K562 (cell line): ENCODE results near the gene YBEY. TPM values are rescaled to one million over a fixed set of nuclear protein-coding genes. Genes with fewer than 3 reads are reported as not detected.
A peak's percentile ranks its signal among the peaks of the same experiment; 100 is the strongest.

ENCODE experiments used
- ATAC-seq: fragments of 200-7000 bp; cut with Tn5 transposase; 3 replicates; pipeline ENCODE4 v1.9.1; 2020; ENCODE audit warnings: moderate library complexity
- BruUV-seq: library from RNA; stranded (reverse); fragments of 400-500 nt; replicated peaks from 2 replicates; lab custom pipeline; 2021; lab: Mats Ljungman, UMichigan
- CTCF ChIA-PET: fragments of 300-600 bp; formaldehyde crosslinking; extraction: SDS; loops from one replicate; lab custom pipeline; 2021; ENCODE audit warnings: low intra/inter-chr PET ratio; lab: Yijun Ruan, JAX
- POLR2A ChIA-PET: fragments of 300-600, 350-650 bp; sonication (Branson Sonifier 250); formaldehyde crosslinking; extraction: SDS; loops from one replicate; lab custom pipeline; 2021; ENCODE audit warnings: antibody characterized with exemption, inconsistent platforms; lab: Yijun Ruan, JAX
- DNase-seq, 4 experiments: peaks; one replicate each; pipeline versions ENCODE4 v3.0.0 to v3.0.0-alpha.2; 2011 to 2018; ENCODE audit warnings: low spot score in 3 of 4, mixed read lengths in 3 of 4; ENCODE audit errors: extremely low read depth in 1 of 4
- FAIRE-seq: peaks from 2 replicates; lab custom pipeline; 2011; peaks lifted over from hg19 to GRCh38; lab: Jason Lieb, UNC
- H2AFZ ChIP-seq: 2 replicates; pipeline ENCODE4 v1.6.0; 2011; ENCODE audit warnings: low read depth, low read length, control low read depth, inconsistent platforms
- H3K27ac ChIP-seq: fragments of 200-600 bp; 3 replicates; pipeline ENCODE4 v1.8.0; 2011; ENCODE audit warnings: low read depth, mild to moderate bottlenecking, control low read depth, inconsistent platforms, low read length, moderate library complexity, mixed read lengths; ENCODE audit errors: extremely low read depth
- H3K27me3 ChIP-seq, 2 experiments: fragments of 300-600 bp in 1 of 2; 2 replicates in 1 of 2; 3 replicates in 1 of 2; pipeline versions ENCODE4 v1.6.0 to v1.8.0; 2011; ENCODE audit warnings: inconsistent platforms in 2 of 2, low read length in 2 of 2, mild to moderate bottlenecking in 1 of 2, mixed read lengths in 1 of 2, moderate library complexity in 1 of 2; ENCODE audit not compliant: control insufficient read depth in 2 of 2, insufficient read depth in 2 of 2
- H3K36me3 ChIP-seq: fragments of 300-600 bp; 3 replicates; pipeline ENCODE4 v1.8.0; 2011; ENCODE audit warnings: mild to moderate bottlenecking, low read length, inconsistent platforms; ENCODE audit not compliant: control insufficient read depth, insufficient read depth
- H3K4me1 ChIP-seq, 2 experiments: fragments of 200-600 bp in 1 of 2; replicated peaks in 1 of 2; 2 replicates in 1 of 2; 3 replicates in 1 of 2; pipeline versions ENCODE4 v1.5.1 to v1.8.0; 2011; ENCODE audit warnings: inconsistent platforms in 2 of 2, low read length in 2 of 2, mild to moderate bottlenecking in 1 of 2, mixed read lengths in 1 of 2, moderate library complexity in 1 of 2; ENCODE audit not compliant: control insufficient read depth in 2 of 2, insufficient read depth in 2 of 2
- H3K4me2 ChIP-seq: 2 replicates; pipeline ENCODE4 v1.6.1; 2011; ENCODE audit warnings: low read length, control low read depth, inconsistent platforms, mixed read lengths; ENCODE audit not compliant: insufficient read depth
- H3K4me3 ChIP-seq: fragments of 200-600 bp; sonication (generic), shearing (Covaris generic); 2 replicates; pipeline ENCODE4 v1.5.1; 2016; ENCODE audit warnings: control low read depth, inconsistent platforms
- H3K79me2 ChIP-seq: fragments of 200-600 bp; 3 replicates; pipeline ENCODE4 v1.8.0; 2011; ENCODE audit warnings: low read length, inconsistent platforms; ENCODE audit not compliant: control insufficient read depth, insufficient read depth
- H3K9ac ChIP-seq, 2 experiments: 2 replicates each; pipeline versions ENCODE4 v1.6.0 to v1.6.1; 2011; ENCODE audit warnings: low read depth in 2 of 2, low read length in 2 of 2, control low read depth in 1 of 2, inconsistent platforms in 1 of 2, mild to moderate bottlenecking in 1 of 2, mixed read lengths in 1 of 2; ENCODE audit not compliant: insufficient read depth in 1 of 2
- H3K9me1 ChIP-seq: one replicate; pipeline ENCODE4 v1.6.0; 2011; ENCODE audit warnings: inconsistent platforms, mild to moderate bottlenecking, low read length, moderate library complexity; ENCODE audit not compliant: control insufficient read depth, insufficient read depth
- H3K9me3 ChIP-seq: replicated peaks from 2 replicates; pipeline ENCODE4 v1.5.1; 2011; ENCODE audit warnings: low read depth, low read length, inconsistent platforms; ENCODE audit not compliant: control insufficient read depth, insufficient read depth
- H4K20me1 ChIP-seq: replicated peaks from 2 replicates; pipeline ENCODE4 v1.6.1; 2011; ENCODE audit warnings: low read length, inconsistent platforms, mixed read lengths; ENCODE audit not compliant: control insufficient read depth, insufficient read depth
- CHCHD3 ChIP-seq: fragments of 250-450 bp; sonication (Bioruptor Pico); IDR thresholded peaks from 2 replicates; pipeline ENCODE4 v2.1.2; 2022; ENCODE audit warnings: mild to moderate bottlenecking
- L3MBTL2 ChIP-seq: fragments of 450-650 bp; IDR thresholded peaks from 2 replicates; pipeline ENCODE4 v1.6.1; 2016; ENCODE audit warnings: mild to moderate bottlenecking, moderate library complexity
- MTF1 ChIP-seq: fragments of 250-450 bp; sonication (Bioruptor Pico); IDR thresholded peaks from 2 replicates; pipeline ENCODE4 v1.9.0; 2021; ENCODE audit warnings: moderate library complexity, mild to moderate bottlenecking, inconsistent platforms, borderline replicate concordance
- POLR2A ChIP-seq: fragments of 450-650 bp; conservative IDR thresholded peaks from 2 replicates; pipeline ENCODE4 v1.6.1; 2016
- POLR2AphosphoS2 ChIP-seq: IDR thresholded peaks from 2 replicates; pipeline ENCODE4 v1.6.1; 2012; ENCODE audit warnings: low read length, improper control_type of control experiment
- POLR3A ChIP-seq: IDR thresholded peaks from 2 replicates; pipeline ENCODE4 v1.6.1; 2011; ENCODE audit warnings: borderline replicate concordance, mild to moderate bottlenecking, moderate library complexity; ENCODE audit not compliant: insufficient read length, insufficient read depth; ENCODE audit errors: extremely low read depth
- TAF15 ChIP-seq: fragments of 200-400 bp; formaldehyde crosslinking; IDR thresholded peaks from 2 replicates; pipeline ENCODE4 v1.6.1; 2017; ENCODE audit warnings: mild to moderate bottlenecking, low read depth, low read length, moderate library complexity
- ZNF121 ChIP-seq: sonication (generic); formaldehyde crosslinking; conservative IDR thresholded peaks from 2 replicates; pipeline ENCODE4 v1.8.0; 2022; ENCODE audit warnings: missing genetic modification reagents
- ZNF384 ChIP-seq: IDR thresholded peaks from 2 replicates; pipeline ENCODE4 v1.6.1; 2012; ENCODE audit warnings: low read depth, low read length, improper control_type of control experiment
- ZNF717 ChIP-seq: fragments of 250-450 bp; sonication (Bioruptor Pico); IDR thresholded peaks from 2 replicates; pipeline ENCODE4 v1.5.0; 2021
- whole genome bisulfite sequencing: fragments of 100-300 bp; shearing (Covaris generic); methylation state at CpG from one replicate; pipeline ENCODE4 v1.1.6; 2016; ENCODE audit warnings: low coverage, mixed read lengths; ENCODE audit not compliant: insufficient coverage; ENCODE audit errors: missing lambda C conversion rate; 5-methylcytosine and 5-hydroxymethylcytosine counted together
- in situ Hi-C: fragments of 300-500 bp; cut with MboI; formaldehyde crosslinking; loops from 4 replicates; pipeline ENCODE4 v1.15.0; 2018; ENCODE audit warnings: inconsistent platforms, mixed read lengths
- intact Hi-C: fragments of 100-400 bp; cut with micrococcal nuclease; formaldehyde crosslinking; loops from 2 replicates; pipeline ENCODE4 v1.14.2; 2022
- polyA plus RNA-seq, 8 experiments: library from polyadenylated mRNA; depleted of rRNA in 4 of 8; stranded (reverse) in 5 of 8; unstranded in 3 of 8; fragments of >200 nt; fragmentation: Nextera tagmentation in 2 of 8; fragmentation: Illumina TruSeq in 1 of 8; extraction: Ambion mirVana in 2 of 8; extraction: Trizol in 1 of 8; gene quantifications; 2 replicates each; pipeline versions ENCODE4 v1.2.1 to v1.2.3, GENCODE V29; 2011 to 2014; ENCODE audit warnings: inconsistent platforms in 1 of 8, missing spikeins in 1 of 8
- total RNA-seq, 7 experiments: library from RNA; depleted of rRNA in 6 of 7; stranded (reverse); fragments of >200 nt in 6 of 7; fragmentation: Illumina TruSeq in 2 of 7; extraction: Trizol in 2 of 7; gene quantifications; 2 replicates each; pipeline versions ENCODE4 v1.2.1 to v1.2.3, GENCODE V29; 2011 to 2021; ENCODE audit warnings: low replicate concordance in 1 of 7

The YBEY gene
- total and polyA plus RNA-seq, 9 of the 15 experiments (the other 6 are each of a cell fraction or from before 2014, with no cell fraction given) = 6.4 to 28.0 (median 12.4) TPM

DNA sequence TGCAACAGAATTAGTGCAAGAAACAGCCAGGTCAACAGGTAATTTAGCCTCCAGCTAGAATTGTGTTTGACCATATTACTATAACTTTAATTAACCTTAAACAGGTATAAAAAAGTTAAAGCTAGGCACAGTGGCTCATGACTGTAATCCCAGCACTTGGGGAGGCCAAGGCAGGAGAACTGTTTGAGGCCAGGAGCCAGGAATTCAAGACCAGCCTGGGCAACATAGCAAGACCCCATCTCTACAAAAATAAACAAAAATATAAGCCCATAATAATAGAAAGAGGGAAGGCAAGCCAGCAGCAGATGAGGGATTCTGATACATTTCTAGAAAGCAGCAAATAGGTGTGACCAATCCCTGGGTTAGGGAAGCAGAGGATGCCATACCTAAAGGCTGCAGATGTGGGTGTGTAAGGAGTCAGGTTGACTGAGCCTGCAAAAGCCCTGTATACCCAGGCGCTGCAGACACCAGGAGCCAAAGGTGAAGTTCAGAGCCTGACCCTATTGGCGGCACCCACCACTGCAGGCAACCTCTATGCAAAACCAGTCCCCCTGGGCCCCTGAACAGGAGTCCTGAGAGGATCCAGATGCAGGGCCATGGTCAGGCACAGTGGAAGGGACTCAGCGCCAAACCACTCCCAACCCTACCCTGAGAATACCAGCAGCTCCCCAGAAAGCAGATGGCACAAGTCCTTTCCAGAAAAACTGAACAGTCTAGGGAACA lies 38.3 kb upstream of the YBEY start:
- H3K27ac ChIP-seq = no peak overlapping the region
- H3K4me2 ChIP-seq = no peak overlapping the region
- peaks cover 96% of the 10 kb centered on the region for H3K36me3 ChIP-seq

GRCh38 chr21:46248422-46248782 lies 37.7 kb upstream of the YBEY start:
- in situ Hi-C loops (no loop called here), intact Hi-C loops (no loop called here)
- DNase-seq (no peak), FAIRE-seq (no peak), ATAC-seq (no peak)
- Histone ChIP-seq H3K4me1 (peaks cover 9 to 10% of the 10 kb centered on the region in 2 experiments; a peak in 4 of 5 replicates), H2AFZ (no peak overlapping the region), H3K9ac (0 out of 4 replicates have a peak overlapping the region, but pooled peaks of 1 of the 2 experiments have one; percentile 58), H3K9me1 (no peaks in the 10 kb centered on the region), H3K27ac (no peak overlapping the region), H4K20me1 (0 out of 2 replicates have a peak, but pooled peaks cover 11% of the 10 kb centered on the region), H3K4me3 (no peak overlapping the region), H3K4me2 (no peak overlapping the region), H3K79me2 (no peaks in the 10 kb centered on the region; the same call in 1 of the 3 replicates), H3K9me3 (no peaks in the 10 kb centered on the region), H3K36me3 (peaks cover 96% of the 10 kb centered on the region), H3K27me3 (no peaks in the 10 kb centered on the region)
- ChIA-PET POLR2A (no interaction called here), CTCF (no interaction called here)
- WGBS = 16% methylated on average over 1 of the region's 1 CpG
- no TSS peak for BruUV-seq
- TF ChIP-seq POLR3A (no peak), CHCHD3 (no peak), ZNF717 (CRISPR knock-in tag) (no peak), POLR2A (0 out of 2 replicates have a peak, but pooled peaks have one; percentile 1), ZNF384 (peak; percentile 46; the same call in 1 of the 2 replicates), L3MBTL2 (no peak), TAF15 (no peak)

More for the DNA sequence above, 38.3 kb upstream of the YBEY start:
- no peaks in the 10 kb centered on the region; the same call in 1 of the 3 replicates for H3K79me2 ChIP-seq
- POLR2A ChIA-PET = interaction anchor here (2.6 kb wide), 1 partner anchor 15 kb away, joined by 7 read pairs; no protein-coding TSS in a partner anchor
- intact Hi-C loops = no loop called here
- TF ChIP-seq ZNF121 (peak; percentile 67), POLR2AphosphoS2 (0 out of 2 replicates have a peak, but pooled peaks have one; percentile 29), POLR2A (peak; percentile 59; the same call in 1 of the 2 replicates), MTF1 (CRISPR knock-in tag) (no peak)
- TF ChIP-seq, all 486 proteins: peak for 3
- Histone ChIP-seq H3K4me1 (peaks cover 7 to 9% of the 10 kb centered on the region in 2 experiments; a peak in 4 of 5 replicates), H2AFZ (no peak overlapping the region), H3K4me3 (no peak overlapping the region), H3K9ac (peak overlapping the region in 1 of 2 experiments; percentile 58; a peak in 1 of 4 replicates), H3K9me1 (no peaks in the 10 kb centered on the region), H4K20me1 (0 out of 2 replicates have a peak, but pooled peaks cover 11% of the 10 kb centered on the region), H3K9me3 (no peaks in the 10 kb centered on the region), H3K27me3 (no peaks in the 10 kb centered on the region)
- CTCF ChIA-PET = no interaction called here
- BruUV-seq = no TSS peak
- FAIRE-seq = no peak
- in situ Hi-C loops = no loop called here
- 97% methylated on average over 3 of the region's 3 CpGs for WGBS
- ATAC-seq = no peak
- no peak for DNase-seq
